GM18526 (cell line): ENCODE data around the gene DLGAP1.

Source experiments
- POLR2A ChIP-seq: IDR thresholded peaks from 3 replicates; pipeline ENCODE4 v1.6.1; 2011; ENCODE audit not compliant: insufficient read length; ENCODE audit errors: extremely low read depth

DLGAP1 gene

DNA sequence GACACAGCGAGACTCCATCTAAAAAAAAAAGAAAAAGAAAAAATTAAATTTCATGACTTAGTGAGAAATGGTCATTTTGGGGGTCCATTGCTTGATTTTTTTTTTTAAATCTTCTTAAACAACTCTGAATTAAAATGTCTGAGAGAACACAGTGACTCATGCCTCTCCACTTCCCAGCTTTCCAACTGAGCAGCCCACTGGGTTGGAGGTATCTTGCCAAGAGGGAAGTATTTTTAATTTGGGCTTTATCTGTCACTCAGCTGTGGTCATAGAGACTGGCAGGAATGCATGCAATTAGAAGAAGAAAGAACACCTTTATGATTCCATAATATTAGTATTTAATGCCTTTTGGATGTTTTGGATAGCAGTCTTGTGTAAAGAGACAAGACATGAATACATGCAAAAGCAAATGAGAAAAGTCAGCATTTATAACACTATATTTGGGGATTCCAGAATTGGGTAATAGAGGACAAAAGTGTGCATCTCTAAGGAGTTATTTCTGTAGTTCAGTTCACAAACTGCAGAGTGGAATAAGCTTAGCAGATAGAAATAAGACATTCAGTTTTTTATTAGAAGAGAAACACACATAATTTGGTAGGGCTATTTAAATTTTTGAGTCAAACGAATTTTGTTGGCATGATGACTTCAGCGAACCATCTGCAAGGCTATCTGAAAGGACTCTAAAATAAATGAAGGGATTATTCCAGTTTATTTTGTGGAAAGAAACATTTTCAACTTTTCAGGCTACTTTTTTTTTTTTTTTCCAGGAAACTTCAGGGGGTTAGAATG lies 750.4 kb downstream of the DLGAP1 start:
- TF ChIP-seq POLR2A = no peak

DNA sequence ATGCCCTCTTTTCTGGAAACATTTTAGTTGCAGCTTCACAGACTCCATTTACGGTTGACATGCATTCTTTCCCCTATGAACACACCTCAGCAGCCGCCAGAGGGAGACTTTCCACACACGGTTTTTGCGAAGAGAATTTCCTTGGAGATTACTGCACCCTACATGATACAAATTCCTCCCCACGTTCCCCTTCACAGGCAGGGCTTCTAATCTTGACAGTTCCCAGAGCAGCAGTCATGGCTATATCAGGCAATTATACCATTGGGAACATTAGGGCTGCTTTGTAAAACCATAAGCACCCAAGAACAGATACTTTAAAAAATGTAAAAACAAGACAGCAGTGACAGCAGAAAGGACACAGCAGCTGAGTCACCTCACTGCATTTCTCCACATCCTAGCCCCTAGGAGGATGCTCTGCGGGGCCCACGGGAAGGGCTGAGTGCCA lies 751.4 kb downstream of the DLGAP1 start:
- TF ChIP-seq POLR2A = no peak

DNA sequence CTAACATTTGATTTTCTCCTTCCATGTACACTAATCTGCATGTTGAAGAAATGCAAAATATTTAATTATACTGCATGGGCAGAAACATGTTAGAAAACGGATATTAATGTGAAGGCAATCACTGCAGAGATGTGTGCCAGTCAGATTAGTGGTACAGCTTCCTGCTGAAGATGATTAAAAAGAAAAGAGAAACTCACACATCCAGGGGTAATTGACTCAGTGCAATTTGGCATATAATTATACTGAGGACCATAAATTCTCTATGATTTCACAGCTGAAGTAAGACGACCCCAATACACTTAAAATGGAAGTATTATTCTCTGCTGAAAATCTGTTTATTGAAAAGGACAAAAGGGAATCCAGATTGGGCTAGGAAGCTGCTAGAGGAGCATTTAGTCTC lies 761.7 kb downstream of the DLGAP1 start:
- no peak for TF ChIP-seq POLR2A

DNA sequence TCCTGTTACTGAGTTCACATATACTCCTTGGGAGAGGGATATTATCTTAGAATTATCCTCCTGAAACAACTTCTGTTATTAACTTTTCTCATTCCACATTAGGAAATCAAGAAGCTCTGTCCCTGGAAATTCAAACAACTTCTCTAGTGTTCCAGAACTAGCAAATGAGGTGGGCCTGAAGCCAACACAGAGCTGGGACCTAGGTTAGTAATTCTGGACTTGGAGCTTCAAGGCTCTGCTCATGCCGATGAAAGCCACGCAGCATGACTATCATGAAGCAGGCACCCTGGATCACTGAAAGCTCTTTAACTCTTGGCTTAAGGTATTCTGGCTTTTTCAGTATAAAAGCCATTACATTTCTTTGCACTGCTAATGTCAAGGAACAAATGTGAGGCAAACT lies 762.4 kb downstream of the DLGAP1 start:
- TF ChIP-seq POLR2A = no peak

DNA sequence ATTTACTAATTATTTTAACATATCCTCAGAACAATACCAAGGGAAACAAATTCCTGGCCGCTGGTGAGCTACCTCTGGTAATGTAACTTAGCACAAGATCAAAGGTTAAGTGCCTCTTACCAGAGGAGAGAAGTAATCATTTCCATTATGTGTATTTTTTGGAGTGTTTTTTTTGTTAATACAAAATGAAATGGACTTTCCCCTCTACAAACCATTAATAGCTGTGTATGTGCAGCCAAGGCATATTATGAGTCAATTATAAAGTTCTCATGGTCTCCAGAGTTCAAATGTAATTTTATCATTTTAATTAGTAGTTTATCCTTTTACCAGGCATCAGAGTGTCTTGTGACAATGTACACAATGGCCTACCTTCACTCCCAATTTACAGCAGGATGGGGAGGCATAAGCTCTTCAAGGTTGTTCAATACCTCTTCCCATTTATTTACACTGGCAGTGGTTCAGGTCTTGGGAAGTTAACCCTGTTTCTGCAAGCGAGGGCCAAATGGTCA lies 762.9 kb downstream of the DLGAP1 start:
- TF ChIP-seq POLR2A = no peak

DNA sequence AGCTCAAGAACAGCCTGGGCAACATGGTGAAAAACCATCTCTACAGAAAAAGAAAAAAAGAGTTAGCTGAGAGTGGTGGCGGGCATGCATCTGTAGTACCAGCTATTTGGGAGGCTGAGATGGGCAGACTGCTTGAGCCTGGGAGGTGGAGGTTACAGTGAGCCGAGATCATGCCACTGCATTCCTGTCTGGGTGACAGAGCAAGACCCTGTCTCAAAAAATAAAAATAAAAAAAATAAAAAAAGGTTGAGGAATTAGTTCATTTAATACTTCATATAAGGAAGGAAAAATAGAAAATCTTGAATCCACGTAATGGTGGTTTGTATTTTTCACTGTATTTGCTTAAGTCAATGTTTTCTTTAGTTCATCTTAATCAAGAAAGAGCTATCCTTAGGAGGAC lies 763.4 kb downstream of the DLGAP1 start:
- TF ChIP-seq POLR2A = no peak

DNA sequence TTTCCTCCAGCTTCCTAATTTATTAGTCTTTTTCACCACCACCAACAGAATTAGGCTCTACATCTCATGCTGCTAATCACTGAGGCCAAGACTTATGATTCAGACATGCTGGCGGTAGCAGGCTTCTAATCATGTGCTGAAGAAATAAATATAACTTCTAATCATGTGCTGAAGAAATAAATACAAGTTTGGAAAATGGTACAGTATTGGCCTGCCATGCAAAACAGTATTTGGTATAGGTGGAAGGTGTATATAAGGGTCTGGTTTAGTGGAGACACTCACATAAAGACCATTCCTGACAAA lies 764.4 kb downstream of the DLGAP1 start:
- no peak for TF ChIP-seq POLR2A

DNA sequence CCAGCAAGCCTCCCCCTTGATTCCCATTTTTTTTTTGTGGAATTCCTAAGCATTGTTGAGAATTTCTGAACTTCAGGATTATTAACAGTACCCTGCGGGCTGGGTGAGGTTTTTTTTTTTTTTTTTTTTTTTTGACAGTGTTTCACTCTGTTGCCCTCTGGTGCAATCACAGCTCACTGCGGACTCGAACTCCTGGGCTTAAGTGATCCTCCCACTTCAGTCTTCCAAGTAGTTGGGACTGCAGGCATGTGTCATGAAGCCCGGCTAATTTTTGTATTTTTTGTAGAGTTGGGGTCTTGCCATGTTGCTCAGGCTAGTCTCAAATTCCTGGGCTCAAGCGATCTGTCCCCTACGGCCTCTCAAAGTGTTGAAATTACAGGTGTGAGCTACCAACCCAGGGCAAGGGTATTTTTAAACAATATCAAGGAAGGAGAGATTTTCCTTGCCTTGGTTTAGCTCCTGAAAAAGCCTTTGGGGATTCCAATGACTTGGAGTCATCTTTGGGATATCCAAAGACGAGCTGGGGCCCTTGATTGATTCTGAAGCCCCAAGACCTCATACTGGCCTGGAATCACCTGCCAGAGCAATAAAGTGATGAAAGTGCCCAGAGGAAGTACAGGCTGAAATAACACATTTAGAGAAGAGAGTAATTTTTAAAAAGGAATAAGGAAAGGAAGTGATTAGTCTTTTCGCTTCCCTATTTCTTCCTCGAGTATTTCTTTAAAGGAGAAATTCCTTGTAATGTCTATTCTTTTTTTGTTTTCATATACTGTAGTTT lies 764.9 kb downstream of the DLGAP1 start:
- TF ChIP-seq POLR2A = no peak

DNA sequence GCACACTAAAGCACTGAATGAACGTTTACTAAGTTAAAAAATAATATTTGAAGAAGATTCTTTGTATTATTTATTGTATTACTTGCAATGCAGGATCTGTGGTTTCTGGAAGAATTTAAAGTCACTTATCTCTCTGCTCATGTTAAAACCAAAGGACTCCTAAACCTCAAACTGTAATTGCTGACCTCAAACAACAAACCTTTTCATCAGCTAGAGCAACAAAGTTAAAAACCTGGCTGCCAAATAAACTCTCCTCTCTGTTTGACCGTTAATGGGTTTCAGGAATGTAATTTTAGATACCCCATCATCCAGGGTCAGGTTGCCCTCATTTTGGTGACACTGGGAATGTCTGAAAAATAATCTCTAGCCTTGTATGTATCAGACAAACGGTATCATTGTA lies 766.0 kb downstream of the DLGAP1 start:
- no peak for TF ChIP-seq POLR2A

DNA sequence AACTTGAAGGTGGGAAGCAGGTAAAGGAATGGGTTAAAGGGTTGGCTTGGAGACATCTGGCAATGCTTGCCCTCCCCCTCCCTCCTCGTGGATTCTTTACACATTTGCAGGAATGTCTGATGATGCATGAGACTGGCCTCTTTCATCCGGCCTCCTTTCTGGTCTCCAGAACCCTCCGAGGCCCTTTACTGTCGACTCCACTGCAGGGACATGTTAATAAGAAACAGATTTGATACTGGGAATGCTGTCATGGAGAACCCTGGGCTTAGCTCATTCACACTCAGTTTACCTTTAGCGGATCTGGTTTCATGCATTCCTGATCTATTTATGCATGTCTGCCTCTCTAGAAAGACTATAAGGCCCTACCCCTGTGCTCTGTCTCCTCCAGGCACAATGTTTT lies 766.4 kb downstream of the DLGAP1 start:
- no peak for TF ChIP-seq POLR2A

DNA sequence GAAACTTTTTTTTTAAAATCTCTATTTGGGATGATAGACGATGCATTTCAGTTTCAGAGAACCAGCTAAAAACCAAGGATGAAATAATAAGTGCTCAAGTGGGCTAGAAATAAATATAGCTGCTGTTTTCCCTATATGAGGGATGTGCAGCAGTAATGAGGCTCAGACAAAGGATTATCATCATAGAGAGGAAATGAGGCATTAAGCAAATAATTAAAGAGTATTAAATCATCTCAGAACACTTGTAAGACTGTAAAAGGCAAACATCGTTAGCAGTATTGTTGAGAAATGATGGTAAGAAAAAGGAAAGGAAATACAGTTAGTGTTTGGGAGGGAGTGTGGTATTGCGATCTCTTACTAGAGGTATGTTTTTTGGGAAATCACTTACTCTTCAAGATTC lies 771.6 kb downstream of the DLGAP1 start:
- TF ChIP-seq POLR2A = no peak

DNA sequence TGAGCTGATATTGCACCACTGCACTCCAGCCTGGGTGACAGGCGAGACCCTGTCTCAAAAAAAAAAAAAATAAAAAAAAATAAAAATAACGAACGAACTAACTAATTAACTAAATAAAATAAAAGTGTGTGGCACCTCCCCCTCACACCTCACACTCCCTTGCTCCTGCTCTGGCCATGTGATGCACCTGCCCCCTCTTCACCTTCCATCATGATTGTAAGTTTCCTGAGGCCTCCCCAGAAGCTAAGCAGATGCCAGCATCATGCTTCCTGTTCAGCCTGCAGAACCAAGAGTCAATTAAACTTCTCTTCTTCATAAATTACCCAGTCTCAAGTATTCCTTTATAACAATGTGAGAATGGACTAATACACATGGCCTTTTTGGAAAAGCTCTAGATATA lies 773.0 kb downstream of the DLGAP1 start:
- no peak for TF ChIP-seq POLR2A

DNA sequence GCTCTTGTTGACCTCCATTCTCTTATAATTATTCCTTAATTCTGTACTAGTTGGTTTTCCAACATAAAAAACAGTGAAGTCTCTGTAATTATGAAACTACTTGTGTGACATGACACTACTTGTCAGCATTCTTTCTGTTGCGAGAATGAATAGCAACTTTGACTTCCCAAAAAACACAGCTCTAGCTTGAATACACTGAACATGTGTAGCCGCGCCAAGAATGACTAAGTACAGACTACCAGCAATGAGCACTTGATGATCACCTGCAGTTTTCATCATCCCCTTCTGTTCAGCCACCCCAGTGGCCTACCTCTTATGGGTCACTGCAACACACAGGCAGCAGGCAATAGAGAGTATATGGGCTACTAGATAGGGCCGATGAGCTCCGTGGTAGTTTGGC lies 775.9 kb downstream of the DLGAP1 start:
- no peak for TF ChIP-seq POLR2A

DNA sequence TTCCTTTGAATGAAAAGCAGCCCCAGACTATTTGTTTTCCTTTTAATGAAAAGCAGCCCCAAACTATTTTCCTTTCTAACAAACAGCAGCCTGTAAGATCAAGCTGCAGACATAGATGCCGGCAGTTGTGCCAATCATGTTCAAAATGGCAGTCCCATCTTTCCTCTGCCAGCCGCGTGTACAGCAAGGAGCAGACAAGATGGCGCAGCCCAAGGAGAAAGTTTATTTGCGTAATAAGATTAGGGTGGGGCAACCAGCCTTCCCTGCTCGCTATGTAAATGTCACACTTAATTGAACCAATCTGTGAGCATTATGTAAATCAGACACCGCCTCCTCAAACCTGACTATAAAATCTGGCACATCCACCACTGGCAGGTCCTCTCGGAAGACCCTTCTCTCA lies 779.1 kb downstream of the DLGAP1 start:
- TF ChIP-seq POLR2A = no peak

DNA sequence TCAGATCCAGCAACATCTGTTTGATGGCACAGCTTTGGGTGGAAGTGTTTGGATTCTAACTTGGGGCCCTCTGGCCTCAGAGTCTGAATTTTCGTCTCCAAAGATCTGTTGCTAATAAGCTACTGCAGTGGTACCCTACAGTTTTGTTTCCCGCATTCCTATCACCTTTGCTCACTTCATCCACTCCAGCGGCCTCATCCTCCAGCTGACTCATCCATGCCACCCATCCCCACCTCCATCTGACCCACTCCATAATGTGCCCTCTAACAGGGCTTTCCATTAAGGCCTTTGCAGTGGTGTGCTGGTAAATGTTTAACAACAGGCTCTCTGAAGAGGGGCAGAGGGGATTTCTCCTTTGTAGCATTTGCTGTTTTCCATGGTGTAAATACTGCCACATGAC lies 779.7 kb downstream of the DLGAP1 start:
- TF ChIP-seq POLR2A = no peak

DNA sequence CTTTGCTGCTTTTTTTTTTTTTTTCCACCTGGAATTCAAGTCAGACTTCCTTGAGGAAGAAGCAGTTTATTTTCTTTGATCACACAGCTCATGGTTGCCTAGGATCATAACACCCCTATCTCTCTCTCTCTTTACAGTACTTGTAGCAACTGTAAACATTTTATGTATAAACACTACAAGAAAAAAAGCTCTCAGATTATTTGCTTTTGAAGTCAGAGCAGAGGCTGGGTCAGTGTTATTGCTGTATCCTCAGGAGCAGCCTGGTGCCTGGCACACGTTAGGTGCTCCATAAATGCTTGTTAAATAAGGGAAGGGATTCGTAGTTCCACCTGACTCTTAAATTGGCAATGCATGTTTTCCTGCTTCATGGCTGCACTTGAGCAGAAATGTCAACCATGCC lies 783.9 kb downstream of the DLGAP1 start:
- no peak for TF ChIP-seq POLR2A
